GM12878 (cell line): Measurements from ENCODE around the gene AGBL5. TPM values are rescaled to one million over a fixed set of nuclear protein-coding genes. Genes with fewer than 3 reads are reported as not detected.

Experiments
- BACH1 ChIP-seq: fragments of 450-650 bp; IDR thresholded peaks from 2 replicates; pipeline ENCODE4 v1.6.1; 2017; ENCODE audit warnings: mild to moderate bottlenecking, borderline replicate concordance
- CBFB ChIP-seq: IDR thresholded peaks from 2 replicates; pipeline ENCODE4 v1.6.1; 2016; ENCODE audit warnings: antibody characterized with exemption, low read depth
- CHD2 ChIP-seq: IDR thresholded peaks from 2 replicates; pipeline ENCODE4 v1.6.1; 2011; ENCODE audit warnings: low read depth, low read length, improper control_type of control experiment, borderline replicate concordance
- EP300 ChIP-seq, 2 experiments: fragments of 150-350 bp in 1 of 2; IDR thresholded peaks; 2 replicates each; pipeline ENCODE4 v1.6.1; 2011 to 2012; ENCODE audit warnings: low read depth in 2 of 2, low read length in 2 of 2, borderline replicate concordance in 1 of 2, improper control_type of control experiment in 1 of 2, inconsistent platforms in 1 of 2; ENCODE audit not compliant: control insufficient read depth in 1 of 2
- FOS ChIP-seq: IDR thresholded peaks from 3 replicates; pipeline ENCODE4 v1.6.1; 2011; ENCODE audit warnings: borderline replicate concordance; ENCODE audit not compliant: insufficient read length; ENCODE audit errors: extremely low read depth
- IKZF2 ChIP-seq, 2 experiments: fragments of 450-650 bp; IDR thresholded peaks; 2 replicates each; pipeline ENCODE4 v1.6.1; 2017; ENCODE audit warnings: mild to moderate bottlenecking in 2 of 2, moderate library complexity in 2 of 2
- JUND ChIP-seq: IDR thresholded peaks from 2 replicates; pipeline ENCODE4 v1.6.1; 2012; ENCODE audit warnings: low read depth, mild to moderate bottlenecking, low read length, improper control_type of control experiment, moderate library complexity
- KAT2A ChIP-seq: conservative IDR thresholded peaks from 2 replicates; pipeline ENCODE4 v1.6.1; 2011; ENCODE audit warnings: low read depth, low read length; ENCODE audit not compliant: control insufficient read depth
- MEF2A ChIP-seq: IDR thresholded peaks from 2 replicates; pipeline ENCODE4 v1.6.1; 2011; ENCODE audit warnings: low read depth, mild to moderate bottlenecking, low read length, moderate library complexity; ENCODE audit not compliant: insufficient read depth
- NFYB ChIP-seq: IDR thresholded peaks from 2 replicates; pipeline ENCODE4 v1.6.1; 2011; ENCODE audit warnings: low read depth, mild to moderate bottlenecking, low read length, improper control_type of control experiment, moderate library complexity; ENCODE audit not compliant: insufficient read depth
- NKRF ChIP-seq: fragments of 450-650 bp; conservative IDR thresholded peaks from 2 replicates; pipeline ENCODE4 v1.6.1; 2017; ENCODE audit warnings: mild to moderate bottlenecking, moderate library complexity
- NR2F1 ChIP-seq: fragments of 450-650 bp; conservative IDR thresholded peaks from 2 replicates; pipeline ENCODE4 v1.6.1; 2017; ENCODE audit warnings: mild to moderate bottlenecking
- TAF1 ChIP-seq: IDR thresholded peaks from 2 replicates; pipeline ENCODE4 v1.6.1; 2011; ENCODE audit warnings: mild to moderate bottlenecking, low read depth, low read length, borderline replicate concordance
- YBX1 ChIP-seq: fragments of 450-650 bp; IDR thresholded peaks from 2 replicates; pipeline ENCODE4 v1.6.1; 2016; ENCODE audit warnings: antibody characterized with exemption
- ZNF207 ChIP-seq: fragments of 450-650 bp; IDR thresholded peaks from 2 replicates; pipeline ENCODE4 v1.6.1; 2014; ENCODE audit warnings: antibody characterized with exemption, mild to moderate bottlenecking, borderline replicate concordance
- ZNF24 ChIP-seq: fragments of 450-650 bp; IDR thresholded peaks from 2 replicates; pipeline ENCODE4 v1.6.1; 2017; ENCODE audit warnings: antibody characterized with exemption, mild to moderate bottlenecking
- ZNF687 ChIP-seq: fragments of 450-650 bp; IDR thresholded peaks from 2 replicates; pipeline ENCODE4 v1.6.1; 2017; ENCODE audit warnings: mild to moderate bottlenecking, moderate library complexity
- polyA plus RNA-seq, 11 experiments: library from polyadenylated mRNA; depleted of rRNA in 4 of 11; unstranded in 6 of 11; stranded (reverse) in 5 of 11; fragments of >200 nt; fragmentation: Nextera tagmentation in 4 of 11; fragmentation: Illumina TruSeq in 1 of 11; extraction: Ambion mirVana in 4 of 11; extraction: Trizol in 1 of 11; gene quantifications; 1 replicate in 1 of 11; 2 replicates in 10 of 11; pipeline versions ENCODE4 v1.2.1 to v1.2.3, GENCODE V29; 2011 to 2016; ENCODE audit warnings: inconsistent platforms in 2 of 11, missing spikeins in 2 of 11, low read depth in 1 of 11
- total RNA-seq, 4 experiments: library from RNA; depleted of rRNA in 3 of 4; stranded (reverse); fragments of >200 nt in 3 of 4; fragmentation: Illumina TruSeq in 1 of 4; extraction: Trizol in 1 of 4; gene quantifications; 2 replicates each; pipeline versions ENCODE4 v1.2.1 to v1.2.3, GENCODE V29; 2013 to 2021
- TF ChIP-seq, protein P1 (sequence below): fragments of 450-650 bp; IDR thresholded peaks from 2 replicates; pipeline ENCODE4 v1.6.1; 2017; ENCODE audit warnings: antibody characterized with exemption, mild to moderate bottlenecking, moderate library complexity

AGBL5 gene
- total and polyA plus RNA-seq, 10 of the 15 experiments (the other 5 are each of a cell fraction or from before 2014, with no cell fraction given), result 1.9 to 28.5 (median 19.5) TPM

- TF ChIP-seq KAT2A, result no peak
- no peak for TF ChIP-seq ZNF207
- TF ChIP-seq, protein P1, sequence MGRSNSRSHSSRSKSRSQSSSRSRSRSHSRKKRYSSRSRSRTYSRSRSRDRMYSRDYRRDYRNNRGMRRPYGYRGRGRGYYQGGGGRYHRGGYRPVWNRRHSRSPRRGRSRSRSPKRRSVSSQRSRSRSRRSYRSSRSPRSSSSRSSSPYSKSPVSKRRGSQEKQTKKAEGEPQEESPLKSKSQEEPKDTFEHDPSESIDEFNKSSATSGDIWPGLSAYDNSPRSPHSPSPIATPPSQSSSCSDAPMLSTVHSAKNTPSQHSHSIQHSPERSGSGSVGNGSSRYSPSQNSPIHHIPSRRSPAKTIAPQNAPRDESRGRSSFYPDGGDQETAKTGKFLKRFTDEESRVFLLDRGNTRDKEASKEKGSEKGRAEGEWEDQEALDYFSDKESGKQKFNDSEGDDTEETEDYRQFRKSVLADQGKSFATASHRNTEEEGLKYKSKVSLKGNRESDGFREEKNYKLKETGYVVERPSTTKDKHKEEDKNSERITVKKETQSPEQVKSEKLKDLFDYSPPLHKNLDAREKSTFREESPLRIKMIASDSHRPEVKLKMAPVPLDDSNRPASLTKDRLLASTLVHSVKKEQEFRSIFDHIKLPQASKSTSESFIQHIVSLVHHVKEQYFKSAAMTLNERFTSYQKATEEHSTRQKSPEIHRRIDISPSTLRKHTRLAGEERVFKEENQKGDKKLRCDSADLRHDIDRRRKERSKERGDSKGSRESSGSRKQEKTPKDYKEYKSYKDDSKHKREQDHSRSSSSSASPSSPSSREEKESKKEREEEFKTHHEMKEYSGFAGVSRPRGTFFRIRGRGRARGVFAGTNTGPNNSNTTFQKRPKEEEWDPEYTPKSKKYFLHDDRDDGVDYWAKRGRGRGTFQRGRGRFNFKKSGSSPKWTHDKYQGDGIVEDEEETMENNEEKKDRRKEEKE, result no peak
- no peak for TF ChIP-seq CBFB
- TF ChIP-seq EP300 (IDR thresholded peaks at IDR 0.05; ENCODE audit: borderline replicate concordance in 1 of 2, control insufficient read depth in 1 of 2, low read depth in 2 of 2, low read length in 2 of 2), result 0 out of 4 replicates have a peak, but pooled peaks of 1 of the 2 experiments have one; percentile 21
- no peak for TF ChIP-seq ZNF24
- no peak for TF ChIP-seq TAF1
- TF ChIP-seq ZNF687, result peak; percentile 11; the same call in 1 of the 2 replicates
- no peak for TF ChIP-seq NFYB
- no peak for TF ChIP-seq NR2F1
- no peak for TF ChIP-seq NKRF
- TF ChIP-seq BACH1, result peak; percentile 4; the same call in 1 of the 2 replicates
- peak; percentile 54 to 72; a peak in 2 of 4 replicates for TF ChIP-seq IKZF2 (IDR thresholded peaks at IDR 0.05)
- TF ChIP-seq FOS, result no peak
- no peak for TF ChIP-seq YBX1
- no peak for TF ChIP-seq CHD2
- TF ChIP-seq MEF2A, result 0 out of 2 replicates have a peak, but pooled peaks have one; percentile 29
- no peak for TF ChIP-seq JUND
Measured at GRCh38 chr2:27042159-27042661, 9.3 kb upstream of the AGBL5 start (continued).
